Bone marrow (tissue), 2 donors: ENCODE data around the gene SLC25A12.
"Not testable (repeated sequence)": the region's sequence is repeated elsewhere in the genome, so short reads cannot be mapped to it uniquely, and the experiment has no call there.

Experiments used
- DNase-seq, 2 donors: peaks; one replicate each; lab custom pipeline; 2025; lab: John Stamatoyannopoulos, UW

SLC25A12 gene

GRCh38 chr2:171893824-171894611 is at the start of gene SLC25A12:
TSS of gene SLC25A12 (minus strand) at chr2:171894244. CDS start at chr2:171894214, 30 bp downstream.
- peak; percentile 39 to 58 for DNase-seq

- DNase-seq: no peak
Measured at GRCh38 chr2:171941316-171941699, 47.3 kb upstream of the SLC25A12 start.

GRCh38 chr2:171939743-171940071 is 45.7 kb upstream of the SLC25A12 start:
- DNase-seq: no peak

- DNase-seq: no peak
Measured at GRCh38 chr2:171939058-171939742, 45.2 kb upstream of the SLC25A12 start.

- no peak for DNase-seq
Measured at GRCh38 chr2:171930385-171930784, 36.3 kb upstream of the SLC25A12 start.

- no peak for DNase-seq
Measured at GRCh38 chr2:171924170-171924942, 30.3 kb upstream of the SLC25A12 start.

- no peak for DNase-seq
Measured at GRCh38 chr2:171923206-171923605, 29.2 kb upstream of the SLC25A12 start.

- peak; percentile 89 to 92 for DNase-seq
Measured at GRCh38 chr2:171922230-171923022, 28.4 kb upstream of the SLC25A12 start, which contains the start of gene HAT1. TSS of gene HAT1 (plus strand) at chr2:171922461. CDS start at chr2:171922501, 40 bp downstream.

GRCh38 chr2:171921970-171922229 is 27.9 kb upstream of the SLC25A12 start:
- no peak for DNase-seq

- no peak for DNase-seq
Measured at GRCh38 chr2:171919453-171919852, 25.4 kb upstream of the SLC25A12 start.

GRCh38 chr2:171913517-171913916 is 19.5 kb upstream of the SLC25A12 start:
- DNase-seq: no peak

GRCh38 chr2:171910494-171910893 is 16.4 kb upstream of the SLC25A12 start:
- DNase-seq: no peak

- DNase-seq: no peak
Measured at GRCh38 chr2:171909266-171909665, 15.2 kb upstream of the SLC25A12 start.

GRCh38 chr2:171908235-171908634 is 14.2 kb upstream of the SLC25A12 start:
- no peak for DNase-seq

GRCh38 chr2:171902840-171903420 is 8.9 kb upstream of the SLC25A12 start:
- DNase-seq: no peak

GRCh38 chr2:171899623-171900282 is 5.7 kb upstream of the SLC25A12 start:
- DNase-seq: not testable (repeated sequence)

- no peak for DNase-seq
Measured at GRCh38 chr2:171895786-171896185, 1.7 kb upstream of the SLC25A12 start.

GRCh38 chr2:171894612-171894947 is 536 bp upstream of the SLC25A12 start:
- no peak for DNase-seq

GRCh38 chr2:171893196-171893823 is 734 bp downstream of the SLC25A12 start:
- no peak for DNase-seq

GRCh38 chr2:171889808-171890207 is 4.2 kb downstream of the SLC25A12 start:
- DNase-seq: no peak

- DNase-seq: no peak
Measured at GRCh38 chr2:171889333-171889732, 4.7 kb downstream of the SLC25A12 start.
